GM18505 (cell line): Measurements from ENCODE around the gene EIF3C.
"Not testable (repeated sequence)": the region's sequence is repeated elsewhere in the genome, so short reads cannot be mapped to it uniquely, and the experiment has no call there.

Source experiments
- ATAC-seq: cut with Tn5 transposase; IDR thresholded peaks from one replicate; pipeline ENCODE4 v1.9.1; 2021; ENCODE audit not compliant: unreplicated experiment

EIF3C gene

GRCh38 chr16:28749997-28750465, 38.8 kb downstream of the EIF3C start:
- ATAC-seq, result peak; percentile 94

GRCh38 chr16:28750469-28751067, 39.3 kb downstream of the EIF3C start:
- ATAC-seq, result peak; percentile 37

- ATAC-seq, result not testable (repeated sequence)
These were observed 40.2 kb downstream of the EIF3C start, which contains the start of gene NPIPB9 for GRCh38 chr16:28751487-28751886. Gene NPIPB9, plus strand, starts transcription at chr16:28751787.

- ATAC-seq, result not testable (repeated sequence)
These were observed 70.4 kb downstream of the EIF3C start for GRCh38 chr16:28781697-28782096.

GRCh38 chr16:28782357-28782756, 71.1 kb downstream of the EIF3C start:
- not testable (repeated sequence) for ATAC-seq
